K562 (cell line): Measurements from ENCODE around the gene CLCNKA. TPM values are rescaled to one million over a fixed set of nuclear protein-coding genes. Genes with fewer than 3 reads are reported as not detected.

Experiments
- CBFA2T2 ChIP-seq: fragments of 450-650 bp; conservative IDR thresholded peaks from 2 replicates; pipeline ENCODE4 v1.6.1; 2017; ENCODE audit warnings: mild to moderate bottlenecking
- CBFA2T3 ChIP-seq: fragments of 450-650 bp; IDR thresholded peaks from 2 replicates; pipeline ENCODE4 v1.6.1; 2017
- DMBX1 ChIP-seq: fragments of 250-450 bp; sonication (Bioruptor Pico); IDR thresholded peaks from 2 replicates; pipeline ENCODE4 v1.8.0; 2022; ENCODE audit warnings: inconsistent platforms, mild to moderate bottlenecking, moderate library complexity, borderline replicate concordance
- E2F4 ChIP-seq: sonication (generic); formaldehyde crosslinking; IDR thresholded peaks from 2 replicates; pipeline ENCODE4 v1.8.0; 2022; ENCODE audit warnings: mild to moderate bottlenecking, low read depth, missing genetic modification reagents
- GTF2A2 ChIP-seq: IDR thresholded peaks from 2 replicates; pipeline ENCODE4 v1.6.1; 2016; ENCODE audit warnings: mild to moderate bottlenecking, missing genetic modification characterization, missing compliant biosample characterization
- KDM4B ChIP-seq, 2 experiments: fragments of 450-650 bp in 1 of 2; sonication (generic) in 1 of 2; IDR thresholded peaks; 2 replicates each; pipeline ENCODE4 v1.6.1; 2016 to 2017; ENCODE audit warnings: borderline replicate concordance in 2 of 2, antibody characterized with exemption in 1 of 2, low read depth in 1 of 2, mild to moderate bottlenecking in 1 of 2
- PCBP1 ChIP-seq: fragments of 200-400 bp; formaldehyde crosslinking; IDR thresholded peaks from 2 replicates; pipeline ENCODE4 v1.6.1; 2018; ENCODE audit warnings: mild to moderate bottlenecking, low read depth, low read length; ENCODE audit not compliant: poor library complexity, severe bottlenecking
- RB1 ChIP-seq: fragments of 450-650 bp; IDR thresholded peaks from 2 replicates; pipeline ENCODE4 v1.6.1; 2017; ENCODE audit warnings: low read depth, mild to moderate bottlenecking
- TCF7 ChIP-seq: sonication (generic); IDR thresholded peaks from 2 replicates; pipeline ENCODE4 v1.6.1; 2016; ENCODE audit warnings: antibody characterized with exemption, borderline replicate concordance
- THRA ChIP-seq: fragments of 450-650 bp; IDR thresholded peaks from 2 replicates; pipeline ENCODE4 v1.6.1; 2017; ENCODE audit warnings: mild to moderate bottlenecking, moderate library complexity
- TRIM24 ChIP-seq, 2 experiments: fragments of 450-650 bp; IDR thresholded peaks; 2 replicates each; pipeline ENCODE4 v1.6.1; 2016
- UBTF ChIP-seq, 2 experiments: IDR thresholded peaks; 2 replicates each; pipeline ENCODE4 v1.6.1; 2012; ENCODE audit warnings: improper control_type of control experiment in 2 of 2, low read depth in 2 of 2, low read length in 2 of 2, borderline replicate concordance in 1 of 2
- ZNF347 ChIP-seq: fragments of 450-650 bp; formaldehyde crosslinking; IDR thresholded peaks from 2 replicates; pipeline ENCODE4 v1.4.0; 2020; ENCODE audit warnings: low read depth, mild to moderate bottlenecking, moderate library complexity
- ZNF41 ChIP-seq: fragments of 250-450 bp; sonication (Bioruptor Pico); conservative IDR thresholded peaks from 2 replicates; pipeline ENCODE4 v1.4.0; 2020; ENCODE audit warnings: mild to moderate bottlenecking
- ZNF785 ChIP-seq: fragments of 250-450 bp; sonication (Bioruptor Pico); IDR thresholded peaks from 2 replicates; pipeline ENCODE4 v1.4.0; 2020; ENCODE audit warnings: mild to moderate bottlenecking
- polyA plus RNA-seq, 8 experiments: library from polyadenylated mRNA; depleted of rRNA in 4 of 8; stranded (reverse) in 5 of 8; unstranded in 3 of 8; fragments of >200 nt; fragmentation: Nextera tagmentation in 2 of 8; fragmentation: Illumina TruSeq in 1 of 8; extraction: Ambion mirVana in 2 of 8; extraction: Trizol in 1 of 8; gene quantifications; 2 replicates each; pipeline versions ENCODE4 v1.2.1 to v1.2.3, GENCODE V29; 2011 to 2014; ENCODE audit warnings: inconsistent platforms in 1 of 8, missing spikeins in 1 of 8
- total RNA-seq, 7 experiments: library from RNA; depleted of rRNA in 6 of 7; stranded (reverse); fragments of >200 nt in 6 of 7; fragmentation: Illumina TruSeq in 2 of 7; extraction: Trizol in 2 of 7; gene quantifications; 2 replicates each; pipeline versions ENCODE4 v1.2.1 to v1.2.3, GENCODE V29; 2011 to 2021; ENCODE audit warnings: low replicate concordance in 1 of 7
- TF ChIP-seq, protein P1 (sequence below): fragments of 250-450 bp; sonication (Bioruptor Pico); IDR thresholded peaks from 2 replicates; pipeline ENCODE4 v1.8.0; 2022; ENCODE audit warnings: inconsistent platforms, mild to moderate bottlenecking, moderate library complexity, borderline replicate concordance

CLCNKA gene
- total and polyA plus RNA-seq, 9 of the 15 experiments (the other 6 are each of a cell fraction or from before 2014, with no cell fraction given) = 0.03 to 0.37 (median 0.10) TPM; not detected in 3

GRCh38 chr1:16055613-16056520 is 34.0 kb downstream of the CLCNKA start (continued):
- no peak for TF ChIP-seq THRA
- TF ChIP-seq UBTF (IDR thresholded peaks at IDR 0.05; ENCODE audit: borderline replicate concordance in 1 of 2, low read depth in 2 of 2, low read length in 2 of 2) = no peak
- TF ChIP-seq ZNF347 = no peak
- TF ChIP-seq ZNF41 (CRISPR knock-in tag) = no peak
- TF ChIP-seq CBFA2T2 = no peak
- no peak for TF ChIP-seq E2F4 (CRISPR knock-in tag)
- TF ChIP-seq TCF7 = no peak; the same call in 1 of the 2 replicates
- 0 out of 4 replicates have a peak, but pooled peaks of 1 of the 2 experiments have one; percentile 13 for TF ChIP-seq KDM4B (IDR thresholded peaks at IDR 0.05; ENCODE audit: borderline replicate concordance in 2 of 2, low read depth in 1 of 2)
- no peak for TF ChIP-seq TRIM24 (IDR thresholded peaks at IDR 0.05)
- TF ChIP-seq PCBP1 = no peak
- TF ChIP-seq DMBX1 (CRISPR knock-in tag) = no peak
- TF ChIP-seq CBFA2T3 = no peak
- TF ChIP-seq ZNF785 (CRISPR knock-in tag) = no peak
- peak; percentile 92 for TF ChIP-seq RB1
- no peak for TF ChIP-seq GTF2A2 (tag)
- TF ChIP-seq, protein P1, sequence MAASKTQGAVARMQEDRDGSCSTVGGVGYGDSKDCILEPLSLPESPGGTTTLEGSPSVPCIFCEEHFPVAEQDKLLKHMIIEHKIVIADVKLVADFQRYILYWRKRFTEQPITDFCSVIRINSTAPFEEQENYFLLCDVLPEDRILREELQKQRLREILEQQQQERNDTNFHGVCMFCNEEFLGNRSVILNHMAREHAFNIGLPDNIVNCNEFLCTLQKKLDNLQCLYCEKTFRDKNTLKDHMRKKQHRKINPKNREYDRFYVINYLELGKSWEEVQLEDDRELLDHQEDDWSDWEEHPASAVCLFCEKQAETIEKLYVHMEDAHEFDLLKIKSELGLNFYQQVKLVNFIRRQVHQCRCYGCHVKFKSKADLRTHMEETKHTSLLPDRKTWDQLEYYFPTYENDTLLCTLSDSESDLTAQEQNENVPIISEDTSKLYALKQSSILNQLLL (CRISPR knock-in tag) = no peak
